GM10248 (cell line): ENCODE data around the gene GFRA1.

Experiments
- CTCF ChIA-PET: fragments of 300-600 bp; sonication (Branson Sonifier 250); formaldehyde crosslinking; extraction: SDS; loops from one replicate; lab custom pipeline; 2021; ENCODE audit warnings: antibody characterized with exemption; lab: Yijun Ruan, JAX
- POLR2A ChIA-PET: fragments of 350-650 bp; sonication (Branson Sonifier 250); formaldehyde crosslinking; extraction: SDS; loops from one replicate; lab custom pipeline; 2020; ENCODE audit warnings: antibody characterized with exemption; lab: Yijun Ruan, JAX
- DNase-seq: peaks from one replicate; pipeline ENCODE4 v3.0.0; 2012; ENCODE audit errors: extremely low spot score
- CTCF ChIP-seq: IDR thresholded peaks from 2 replicates; pipeline ENCODE4 v1.5.1; 2012; ENCODE audit warnings: mild to moderate bottlenecking, low read depth; ENCODE audit errors: extremely low read depth, missing control alignments, control extremely low read depth

The GFRA1 gene

GRCh38 chr10:116063107-116063506 is 209.9 kb downstream of the GFRA1 start:
- CTCF ChIA-PET, result no interaction called here
- POLR2A ChIA-PET, result no interaction called here
- no peak for TF ChIP-seq CTCF
- no peak for DNase-seq

- no peak for DNase-seq
- CTCF ChIA-PET, result no interaction called here
- POLR2A ChIA-PET, result no interaction called here
- no peak for TF ChIP-seq CTCF
Measured at GRCh38 chr10:116060864-116061263, 212.1 kb downstream of the GFRA1 start.

- no peak for TF ChIP-seq CTCF
- CTCF ChIA-PET, result no interaction called here
- POLR2A ChIA-PET, result no interaction called here
- DNase-seq, result no peak
Measured at GRCh38 chr10:116059320-116059719, 213.7 kb downstream of the GFRA1 start.

DNA sequence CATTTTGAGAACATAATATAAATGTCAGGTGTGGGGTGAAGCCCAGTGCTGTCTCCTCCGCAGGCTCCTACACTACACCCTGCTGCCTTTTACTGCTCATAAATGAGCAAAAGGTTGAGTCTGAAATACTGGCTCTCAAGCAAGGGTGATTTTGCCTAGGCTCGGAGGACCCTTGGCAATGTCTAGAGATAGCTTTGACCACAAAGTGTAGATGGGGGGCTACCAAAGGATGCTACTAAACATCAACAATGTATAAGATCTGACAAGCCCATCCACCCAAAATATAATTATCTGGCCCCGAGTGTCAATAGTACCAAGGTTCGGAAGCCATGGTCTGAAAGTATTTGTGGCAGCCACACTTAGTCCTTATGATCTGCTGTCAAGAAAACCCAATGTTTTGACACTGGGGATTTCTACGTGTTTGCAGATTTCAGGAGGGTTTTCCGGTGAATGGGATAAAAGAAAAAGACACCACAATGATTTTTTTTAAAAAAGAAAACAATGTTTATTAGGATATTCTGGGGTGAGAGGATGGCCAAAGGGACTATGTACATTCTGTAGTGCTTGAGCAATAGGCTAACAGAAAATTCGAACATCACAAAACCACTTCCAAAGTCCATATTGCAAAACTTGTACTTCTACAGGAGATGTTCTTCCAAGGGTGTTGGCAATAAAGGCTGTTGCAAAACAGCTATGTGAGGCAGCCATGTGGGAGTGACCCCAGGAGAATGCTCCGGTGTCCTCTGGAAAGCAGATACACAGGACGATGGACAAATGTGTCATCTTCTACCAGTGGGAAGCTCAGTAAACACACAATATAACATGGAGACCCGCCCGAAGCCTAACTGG is 216.3 kb downstream of the GFRA1 start:
- no peak for DNase-seq
- ChIA-PET POLR2A (no interaction called here), CTCF (no interaction called here)
- TF ChIP-seq CTCF, result no peak

- POLR2A ChIA-PET, result no interaction called here
- TF ChIP-seq CTCF, result no peak
- DNase-seq, result no peak
- CTCF ChIA-PET, result no interaction called here
Measured at GRCh38 chr10:116055917-116056252, 217.1 kb downstream of the GFRA1 start.

GRCh38 chr10:116055252-116055916 is 217.6 kb downstream of the GFRA1 start:
- no peak for TF ChIP-seq CTCF
- CTCF ChIA-PET, result interaction anchor here (1.7 kb wide), 1 partner anchor 12 kb away, joined by 6 read pairs; no protein-coding TSS in a partner anchor
- POLR2A ChIA-PET, result no interaction called here
- no peak for DNase-seq
